NB4 (cell line): ENCODE data around the gene LRRK2.

ENCODE experiments used
- DNase-seq: peaks from one replicate; pipeline ENCODE4 v3.0.0; 2010; ENCODE audit warnings: low read depth
- H3K4me3 ChIP-seq: one replicate; pipeline ENCODE4 v1.5.1; 2011; ENCODE audit warnings: mild to moderate bottlenecking, low read depth, low read length, moderate library complexity
- MYC ChIP-seq: IDR thresholded peaks from 2 replicates; pipeline ENCODE4 v1.6.1; 2011; ENCODE audit warnings: low read depth, low read length
- POLR2A ChIP-seq: IDR thresholded peaks from 2 replicates; pipeline ENCODE4 v1.6.1; 2011; ENCODE audit warnings: mild to moderate bottlenecking; ENCODE audit not compliant: insufficient read length; ENCODE audit errors: extremely low read depth
- TF ChIP-seq, protein P1 (sequence below): IDR thresholded peaks from one replicate; pipeline ENCODE4 v1.5.1; 2012; ENCODE audit warnings: low read depth, low read length
- TF ChIP-seq, protein P2 (sequence below): IDR thresholded peaks from 2 replicates; pipeline ENCODE4 v1.6.1; 2011; ENCODE audit warnings: low read depth, low read length

LRRK2 gene

DNA sequence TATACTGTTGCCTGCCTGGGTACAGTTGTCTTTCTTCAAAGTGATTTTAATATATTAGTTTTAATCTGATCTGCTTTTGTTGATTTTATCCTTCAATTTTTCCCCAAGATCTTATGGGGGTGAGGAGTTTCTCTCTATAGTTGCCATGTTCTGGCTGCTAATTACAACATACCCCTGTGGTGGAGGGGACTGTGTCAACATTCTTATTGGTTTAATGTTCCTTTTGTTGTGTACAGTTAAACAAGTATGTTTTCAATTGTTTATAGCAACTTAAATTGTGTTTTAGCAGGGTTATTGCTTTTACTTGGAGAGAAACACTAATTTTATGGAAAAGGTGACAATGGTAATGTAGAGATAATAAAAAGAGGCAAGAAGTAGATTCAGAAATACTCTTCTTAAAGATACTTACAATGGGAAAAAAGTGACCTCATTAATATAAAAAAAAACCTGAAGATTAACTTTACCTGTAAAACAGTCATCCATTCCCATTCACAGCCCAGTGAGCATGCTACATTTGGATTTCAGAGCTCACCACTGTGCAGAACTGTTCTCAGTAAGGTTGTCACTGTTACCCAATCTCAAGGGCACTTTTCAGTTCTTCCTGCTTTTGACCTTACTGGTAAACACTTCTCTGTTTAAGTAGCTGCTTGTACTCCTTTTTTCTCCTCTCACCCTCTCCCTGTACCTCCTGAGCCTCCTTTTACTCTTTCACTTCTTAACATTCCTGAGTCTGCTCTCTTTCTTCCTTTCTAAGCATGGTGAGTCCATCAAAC, 8.1 kb upstream of the LRRK2 start:
- TF ChIP-seq, protein P1, sequence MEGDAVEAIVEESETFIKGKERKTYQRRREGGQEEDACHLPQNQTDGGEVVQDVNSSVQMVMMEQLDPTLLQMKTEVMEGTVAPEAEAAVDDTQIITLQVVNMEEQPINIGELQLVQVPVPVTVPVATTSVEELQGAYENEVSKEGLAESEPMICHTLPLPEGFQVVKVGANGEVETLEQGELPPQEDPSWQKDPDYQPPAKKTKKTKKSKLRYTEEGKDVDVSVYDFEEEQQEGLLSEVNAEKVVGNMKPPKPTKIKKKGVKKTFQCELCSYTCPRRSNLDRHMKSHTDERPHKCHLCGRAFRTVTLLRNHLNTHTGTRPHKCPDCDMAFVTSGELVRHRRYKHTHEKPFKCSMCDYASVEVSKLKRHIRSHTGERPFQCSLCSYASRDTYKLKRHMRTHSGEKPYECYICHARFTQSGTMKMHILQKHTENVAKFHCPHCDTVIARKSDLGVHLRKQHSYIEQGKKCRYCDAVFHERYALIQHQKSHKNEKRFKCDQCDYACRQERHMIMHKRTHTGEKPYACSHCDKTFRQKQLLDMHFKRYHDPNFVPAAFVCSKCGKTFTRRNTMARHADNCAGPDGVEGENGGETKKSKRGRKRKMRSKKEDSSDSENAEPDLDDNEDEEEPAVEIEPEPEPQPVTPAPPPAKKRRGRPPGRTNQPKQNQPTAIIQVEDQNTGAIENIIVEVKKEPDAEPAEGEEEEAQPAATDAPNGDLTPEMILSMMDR = no peak
- TF ChIP-seq MYC = peak; percentile 46
- no peak for TF ChIP-seq POLR2A
- TF ChIP-seq, protein P2, sequence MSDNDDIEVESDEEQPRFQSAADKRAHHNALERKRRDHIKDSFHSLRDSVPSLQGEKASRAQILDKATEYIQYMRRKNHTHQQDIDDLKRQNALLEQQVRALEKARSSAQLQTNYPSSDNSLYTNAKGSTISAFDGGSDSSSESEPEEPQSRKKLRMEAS = peak; percentile 13; the same call in 1 of the 2 replicates
- DNase-seq = peak; percentile 87
- H3K4me3 ChIP-seq = no peak overlapping the region

DNA sequence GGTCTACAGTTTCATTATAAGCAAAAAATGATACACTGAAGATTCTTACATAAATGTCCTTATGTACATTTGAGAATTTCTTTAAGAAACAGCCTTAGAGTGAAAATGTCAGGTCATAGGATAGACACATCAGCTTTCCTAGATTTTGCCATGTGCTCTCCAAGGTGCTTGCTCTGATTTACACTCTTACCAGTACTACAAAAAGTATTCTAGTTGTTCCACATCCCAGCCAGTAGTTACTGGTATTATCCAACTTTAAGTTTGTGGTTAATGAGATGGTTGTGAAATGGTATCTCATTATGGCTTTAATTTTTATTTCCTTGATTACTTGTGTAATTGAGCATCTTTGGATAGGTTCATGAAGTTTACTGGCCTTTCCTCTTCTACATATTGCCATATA, 5.0 kb upstream of the LRRK2 start:
- no peak for DNase-seq
- TF ChIP-seq POLR2A = no peak
- TF ChIP-seq, protein P2 = no peak
- TF ChIP-seq, protein P1 = no peak
- no peak for TF ChIP-seq MYC
- no peak overlapping the region for H3K4me3 ChIP-seq

DNA sequence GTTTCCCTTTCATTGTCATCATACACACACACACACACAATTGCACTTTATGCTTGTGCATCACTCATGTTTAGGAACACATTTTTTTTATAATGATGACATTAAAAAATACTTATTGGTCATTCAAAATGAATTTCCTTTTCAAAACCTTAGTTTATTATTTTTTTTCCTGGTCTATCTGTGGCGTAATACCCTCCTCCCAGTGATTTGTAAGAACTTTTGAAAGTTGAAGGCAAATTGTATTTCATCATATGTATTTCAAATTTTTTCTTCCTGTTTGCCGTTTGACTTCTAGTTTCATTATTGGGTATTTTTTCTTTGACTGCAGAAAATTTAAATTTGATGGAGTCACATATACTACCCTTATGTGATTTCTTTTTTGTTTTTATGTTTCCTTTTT, 2.5 kb upstream of the LRRK2 start:
- TF ChIP-seq, protein P1 = no peak
- TF ChIP-seq POLR2A = no peak
- TF ChIP-seq MYC = no peak
- TF ChIP-seq, protein P2 = no peak
- DNase-seq = peak; percentile 68
- no peak overlapping the region for H3K4me3 ChIP-seq

DNA sequence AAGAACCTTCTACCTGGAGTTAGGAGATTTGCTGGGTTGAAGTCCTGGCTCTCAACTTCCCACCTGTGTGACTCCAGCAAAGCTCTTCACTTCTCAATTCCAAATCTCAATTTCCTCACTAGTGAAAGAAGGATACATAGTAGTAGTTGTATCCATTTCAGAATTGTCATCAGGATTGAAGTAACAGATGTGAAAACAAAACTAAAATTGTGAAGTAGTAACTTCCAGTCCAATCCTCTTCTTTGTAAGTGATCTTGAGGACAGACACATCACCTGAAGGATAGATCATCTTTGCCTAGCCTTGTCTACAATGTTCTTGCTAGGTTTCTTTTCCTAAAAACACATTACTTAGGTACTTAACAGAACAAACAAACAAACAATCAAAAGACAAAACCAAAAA, 1.2 kb upstream of the LRRK2 start:
- TF ChIP-seq POLR2A (no peak), MYC (no peak)
- TF ChIP-seq, protein P1 = no peak
- no peak for DNase-seq
- peak overlapping the region; percentile 55 for H3K4me3 ChIP-seq

DNA sequence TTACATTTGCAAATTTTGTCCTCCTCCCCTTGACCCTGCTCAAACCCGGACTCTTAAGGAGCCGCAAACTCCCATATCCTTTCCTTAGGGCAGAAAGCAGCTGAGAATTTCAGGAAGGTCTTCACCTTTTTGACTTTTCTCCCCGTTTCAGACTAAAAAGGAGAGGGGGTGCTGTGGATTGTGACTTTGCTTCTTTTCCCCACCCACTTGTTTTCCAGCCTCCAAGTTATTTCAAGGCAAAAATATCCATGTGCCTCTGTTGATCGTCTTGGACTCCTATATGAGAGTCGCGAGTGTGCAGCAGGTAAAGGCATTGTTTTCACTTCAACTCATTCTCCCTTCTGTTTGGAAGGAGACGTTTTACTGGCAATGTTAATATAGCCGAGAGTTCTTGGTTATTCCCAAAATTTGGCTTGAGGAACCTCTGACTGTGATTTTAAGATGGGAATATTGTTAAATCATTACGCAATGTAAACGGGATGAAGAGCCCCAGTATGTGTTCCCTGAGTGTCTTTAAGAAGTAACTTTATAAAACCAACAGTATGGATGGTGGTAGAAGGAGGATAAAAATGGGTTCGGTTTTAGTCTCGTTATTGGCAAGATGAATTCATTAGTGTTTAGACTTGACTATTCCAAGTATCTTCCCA, 663 bp downstream of the LRRK2 start:
- peak overlapping the region; percentile 52 for H3K4me3 ChIP-seq
- DNase-seq = no peak
- TF ChIP-seq MYC (no peak), POLR2A (no peak)
- TF ChIP-seq, protein P2 = no peak
- TF ChIP-seq, protein P1 = no peak
